ENCODE measurements around the gene LMTK2. TPM values are rescaled to one million over a fixed set of nuclear protein-coding genes. Genes with fewer than 3 reads are reported as not detected.

LMTK2 gene
- total RNA-seq, 1 donor from 2014 or later: 20.6 TPM

DNA sequence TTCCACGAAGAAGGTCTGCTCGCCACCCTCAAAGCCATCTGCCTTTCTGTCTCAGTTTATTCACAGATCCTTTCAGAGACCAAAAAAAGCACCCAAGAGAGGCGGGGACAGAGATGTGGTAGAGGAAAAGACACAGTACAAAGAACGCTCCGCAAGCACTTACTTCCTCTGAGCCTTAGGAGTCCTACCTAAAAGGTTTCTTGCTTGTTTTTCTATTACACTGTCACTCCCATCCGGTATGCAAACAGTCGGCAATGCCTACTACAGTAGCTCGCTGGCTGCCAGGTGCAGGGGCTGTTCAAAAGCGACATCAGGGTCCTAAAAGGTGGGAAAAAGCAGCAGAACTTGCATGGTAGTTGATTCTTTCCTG lies 144.6 kb downstream of the LMTK2 start:
- Mint-ChIP-seq H3K4me3 (ENCODE audit: unreplicated experiment) (peak overlapping the region; percentile 92), H3K27me3 (ENCODE audit: unreplicated experiment) (peaks cover 15% of the 10 kb centered on the region), H3K36me3 (ENCODE audit: unreplicated experiment) (no peaks in the 10 kb centered on the region), H3K4me1 (ENCODE audit: low read depth, unreplicated experiment) (peaks cover 15% of the 10 kb centered on the region), H3K27ac (ENCODE audit: unreplicated experiment) (peak overlapping the region; percentile 97), H3K9me3 (ENCODE audit: unreplicated experiment) (peaks cover 17% of the 10 kb centered on the region)
- no peak for DNase-seq
- TF ChIP-seq, protein P1, sequence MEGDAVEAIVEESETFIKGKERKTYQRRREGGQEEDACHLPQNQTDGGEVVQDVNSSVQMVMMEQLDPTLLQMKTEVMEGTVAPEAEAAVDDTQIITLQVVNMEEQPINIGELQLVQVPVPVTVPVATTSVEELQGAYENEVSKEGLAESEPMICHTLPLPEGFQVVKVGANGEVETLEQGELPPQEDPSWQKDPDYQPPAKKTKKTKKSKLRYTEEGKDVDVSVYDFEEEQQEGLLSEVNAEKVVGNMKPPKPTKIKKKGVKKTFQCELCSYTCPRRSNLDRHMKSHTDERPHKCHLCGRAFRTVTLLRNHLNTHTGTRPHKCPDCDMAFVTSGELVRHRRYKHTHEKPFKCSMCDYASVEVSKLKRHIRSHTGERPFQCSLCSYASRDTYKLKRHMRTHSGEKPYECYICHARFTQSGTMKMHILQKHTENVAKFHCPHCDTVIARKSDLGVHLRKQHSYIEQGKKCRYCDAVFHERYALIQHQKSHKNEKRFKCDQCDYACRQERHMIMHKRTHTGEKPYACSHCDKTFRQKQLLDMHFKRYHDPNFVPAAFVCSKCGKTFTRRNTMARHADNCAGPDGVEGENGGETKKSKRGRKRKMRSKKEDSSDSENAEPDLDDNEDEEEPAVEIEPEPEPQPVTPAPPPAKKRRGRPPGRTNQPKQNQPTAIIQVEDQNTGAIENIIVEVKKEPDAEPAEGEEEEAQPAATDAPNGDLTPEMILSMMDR (IDR thresholded peaks at IDR 0.05; ENCODE audit: partially characterized antibody, unreplicated experiment): no peak

DNA sequence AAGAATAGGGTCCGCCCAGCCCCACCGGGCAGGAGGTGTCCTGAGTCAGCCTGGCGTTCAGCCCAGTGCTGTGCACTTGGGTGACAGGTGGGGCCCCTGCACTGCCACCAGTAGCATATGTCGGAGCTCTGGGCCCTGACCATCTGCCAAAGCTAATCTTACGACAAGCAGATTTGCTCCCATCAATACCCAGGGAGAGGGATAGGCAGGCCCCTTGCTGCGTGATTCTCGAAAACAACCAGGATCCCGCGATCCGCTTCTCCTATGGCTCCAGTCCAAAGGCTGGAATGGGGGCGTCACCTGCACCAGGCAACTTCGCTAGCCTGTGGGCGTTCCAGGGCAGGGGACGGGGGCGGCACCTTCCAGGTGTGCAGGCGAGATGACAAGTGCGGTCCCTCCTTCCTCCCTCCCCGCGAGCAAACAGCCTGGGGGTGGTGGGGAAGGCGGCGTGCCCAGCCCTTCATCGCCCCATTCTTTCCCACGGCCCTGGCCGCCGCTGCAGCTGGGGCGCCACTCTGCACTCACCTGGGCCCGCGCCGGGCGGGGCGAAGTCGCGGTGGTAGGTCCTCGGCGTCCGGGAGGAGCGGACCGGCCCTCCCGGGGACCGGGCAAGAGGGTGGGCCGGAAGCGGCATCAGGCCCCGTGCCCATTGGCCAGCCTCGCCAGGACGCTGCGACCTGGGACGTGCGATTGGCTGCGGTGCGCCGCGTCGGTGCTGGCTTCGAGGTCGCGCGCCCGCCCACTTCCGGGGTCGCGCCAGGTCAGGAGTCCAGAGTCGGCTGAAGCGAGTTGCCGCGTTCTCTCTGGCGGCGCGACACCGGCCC lies 145.2 kb downstream of the LMTK2 start, which contains the start of gene TECPR1:
TSS of gene TECPR1 (minus strand) at position 632 of the 824 bp plus-strand sequence. CDS start 6,086 bp downstream, outside the sequence.
- peak; percentile 96 for DNase-seq
- H3K27me3 Mint-ChIP-seq (ENCODE audit: unreplicated experiment): peaks cover 15% of the 10 kb centered on the region
- TF ChIP-seq, protein P1 (IDR thresholded peaks at IDR 0.05; ENCODE audit: partially characterized antibody, unreplicated experiment): no peak
- peak within 1 kb of the TSS; percentile 97 for H3K27ac Mint-ChIP-seq (ENCODE audit: unreplicated experiment)
- peaks cover 17% of the 10 kb centered on the region for H3K9me3 Mint-ChIP-seq (ENCODE audit: unreplicated experiment)
- peak within 1 kb of the TSS; percentile 92 for H3K4me3 Mint-ChIP-seq (ENCODE audit: unreplicated experiment)
- peaks cover 21% of the 10 kb centered on the region for H3K4me1 Mint-ChIP-seq (ENCODE audit: low read depth, unreplicated experiment)
- H3K36me3 Mint-ChIP-seq (ENCODE audit: unreplicated experiment): no peaks in the 10 kb centered on the region

DNA sequence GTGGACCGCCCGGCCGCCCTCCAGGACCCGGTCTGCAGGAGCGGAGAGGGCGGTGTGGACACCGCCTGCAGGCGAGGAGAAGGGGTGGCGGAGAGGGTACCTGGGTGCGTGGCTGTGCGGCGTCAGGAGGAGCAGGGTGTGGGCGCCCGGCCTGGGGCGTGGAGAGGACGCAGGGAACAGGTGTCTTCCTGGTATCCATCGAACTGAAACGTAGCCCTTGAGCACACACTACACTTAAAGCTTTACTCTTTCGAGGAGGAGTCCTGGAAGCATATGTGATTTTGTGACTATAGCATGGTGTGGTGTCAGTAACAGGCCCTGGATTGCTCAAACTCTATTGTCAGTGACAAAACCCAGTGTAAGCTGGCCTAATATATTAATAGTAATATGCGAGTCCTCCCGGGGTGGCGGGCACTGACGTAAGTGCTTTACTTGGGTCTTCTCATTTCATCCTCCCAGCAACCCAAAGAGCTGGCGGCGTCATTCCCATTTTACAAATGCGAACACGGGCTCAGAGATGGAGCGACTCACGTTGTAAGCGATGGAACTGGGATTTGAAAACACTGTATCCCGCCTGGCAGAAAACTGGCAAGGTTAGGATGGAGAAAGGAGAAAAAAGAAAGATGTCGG lies 145.9 kb downstream of the LMTK2 start:
- Mint-ChIP-seq H3K4me1 (ENCODE audit: low read depth, unreplicated experiment) (peaks cover 22% of the 10 kb centered on the region), H3K27me3 (ENCODE audit: unreplicated experiment) (peaks cover 12% of the 10 kb centered on the region), H3K9me3 (ENCODE audit: unreplicated experiment) (peaks cover 17% of the 10 kb centered on the region), H3K27ac (ENCODE audit: unreplicated experiment) (peak overlapping the region; percentile 72), H3K36me3 (ENCODE audit: unreplicated experiment) (no peaks in the 10 kb centered on the region), H3K4me3 (ENCODE audit: unreplicated experiment) (peak overlapping the region; percentile 92)
- no peak for DNase-seq
- TF ChIP-seq, protein P1 (IDR thresholded peaks at IDR 0.05; ENCODE audit: partially characterized antibody, unreplicated experiment): no peak

DNA sequence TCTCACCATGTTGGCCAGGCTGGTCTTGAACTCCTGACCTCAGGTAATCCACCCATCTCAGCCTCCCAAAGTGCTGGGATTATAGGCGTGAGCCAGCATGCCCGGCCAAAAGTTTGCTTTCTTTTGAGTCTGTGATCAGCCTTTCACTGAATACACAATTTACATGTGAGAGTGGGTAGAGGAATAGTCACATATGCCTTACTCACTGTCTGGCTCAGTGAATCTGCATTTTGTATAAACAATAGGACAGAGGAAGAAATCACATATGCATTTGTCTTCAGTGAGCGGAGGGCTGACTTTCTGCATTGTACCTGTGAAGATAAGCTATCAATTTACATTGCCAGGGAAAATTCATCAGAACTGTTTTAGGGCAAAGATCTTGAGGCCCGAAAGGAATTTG lies 147.9 kb downstream of the LMTK2 start:
- H3K4me1 Mint-ChIP-seq (ENCODE audit: low read depth, unreplicated experiment): peaks cover 19% of the 10 kb centered on the region
- H3K9me3 Mint-ChIP-seq (ENCODE audit: unreplicated experiment): peaks cover 15% of the 10 kb centered on the region
- H3K4me3 Mint-ChIP-seq (ENCODE audit: unreplicated experiment): no peak overlapping the region
- no peaks in the 10 kb centered on the region for H3K36me3 Mint-ChIP-seq (ENCODE audit: unreplicated experiment)
- peaks cover 12% of the 10 kb centered on the region for H3K27me3 Mint-ChIP-seq (ENCODE audit: unreplicated experiment)
- DNase-seq: no peak
- TF ChIP-seq, protein P1 (IDR thresholded peaks at IDR 0.05; ENCODE audit: partially characterized antibody, unreplicated experiment): no peak
- no peak overlapping the region for H3K27ac Mint-ChIP-seq (ENCODE audit: unreplicated experiment)

All from glutamatergic neuron (in vitro differentiated cells).